Measurements from ENCODE around the gene EGFL6.

- TF ChIP-seq POLR2A (IDR thresholded peaks at IDR 0.05; ENCODE audit: low read length) (no peak), GATA1 (IDR thresholded peaks at IDR 0.05; ENCODE audit: low read depth, low read length) (no peak)
Observed at GRCh38 chrX:13646154-13646549, 76.8 kb downstream of the EGFL6 start.

Data from erythroblast (primary cell).